GM18520 (cell line): ENCODE data around the gene LRP1.
A peak's percentile ranks its signal among the peaks of the same experiment; 100 is the strongest.

Experiments used
- ATAC-seq: cut with Tn5 transposase; IDR thresholded peaks from one replicate; pipeline ENCODE4 v1.9.1; 2021; ENCODE audit not compliant: unreplicated experiment

Gene LRP1

DNA sequence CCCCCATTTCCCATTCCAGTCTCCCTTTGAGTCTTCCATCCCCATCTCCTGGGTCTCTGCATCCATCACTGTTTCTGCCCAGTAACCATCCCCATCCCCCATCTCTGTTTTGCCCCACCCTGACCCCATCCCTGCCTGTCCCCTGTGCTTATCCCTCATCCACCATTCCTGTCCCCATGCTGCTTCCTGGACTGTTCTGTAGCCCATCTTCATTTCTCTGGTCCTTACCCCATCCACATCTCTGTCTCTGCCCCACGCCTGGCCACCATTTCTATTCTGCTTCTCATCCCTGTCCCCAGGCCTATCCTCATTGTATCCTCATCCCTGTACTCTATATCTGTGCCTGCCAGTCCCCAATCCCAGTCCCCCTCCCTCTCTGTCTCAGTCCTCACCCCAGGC, 92.5 kb downstream of the LRP1 start:
- ATAC-seq = no peak

DNA sequence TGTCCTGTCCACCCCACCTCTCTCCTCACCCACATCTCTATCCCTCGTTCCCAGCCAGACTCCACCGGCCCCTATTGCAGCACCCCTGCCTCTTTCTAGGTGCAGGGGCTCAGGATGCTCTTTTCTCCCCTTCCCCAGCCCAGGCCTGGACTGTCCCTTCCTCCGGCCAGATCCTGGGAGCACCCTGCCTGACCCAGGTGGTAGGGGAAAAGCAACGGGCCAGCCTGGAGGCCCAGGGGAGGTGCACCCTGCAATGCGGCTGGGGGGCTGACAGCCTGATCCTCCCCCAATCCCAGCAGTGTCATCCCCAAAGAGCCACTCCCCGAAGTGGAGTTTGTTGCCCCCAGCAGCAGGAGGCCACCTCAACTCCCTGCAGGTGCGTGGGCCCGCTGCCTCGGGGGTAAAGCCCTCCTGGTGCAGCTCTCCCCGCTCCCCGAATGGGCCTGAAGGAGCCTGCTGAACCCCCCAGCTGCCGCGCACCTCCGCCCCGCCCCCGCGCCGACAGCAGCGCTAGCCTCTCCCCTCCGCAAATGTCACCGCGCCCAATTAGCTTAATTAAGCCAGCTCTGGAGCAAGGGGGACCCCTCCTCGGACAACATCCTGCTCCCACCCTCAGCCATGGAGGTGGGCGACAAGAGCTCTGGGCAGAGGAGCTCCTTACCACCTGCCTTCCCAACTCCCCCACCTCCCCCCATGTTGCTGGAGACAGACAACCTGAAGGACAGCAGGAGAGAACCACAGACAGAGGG, 93.1 kb downstream of the LRP1 start:
- no peak for ATAC-seq

DNA sequence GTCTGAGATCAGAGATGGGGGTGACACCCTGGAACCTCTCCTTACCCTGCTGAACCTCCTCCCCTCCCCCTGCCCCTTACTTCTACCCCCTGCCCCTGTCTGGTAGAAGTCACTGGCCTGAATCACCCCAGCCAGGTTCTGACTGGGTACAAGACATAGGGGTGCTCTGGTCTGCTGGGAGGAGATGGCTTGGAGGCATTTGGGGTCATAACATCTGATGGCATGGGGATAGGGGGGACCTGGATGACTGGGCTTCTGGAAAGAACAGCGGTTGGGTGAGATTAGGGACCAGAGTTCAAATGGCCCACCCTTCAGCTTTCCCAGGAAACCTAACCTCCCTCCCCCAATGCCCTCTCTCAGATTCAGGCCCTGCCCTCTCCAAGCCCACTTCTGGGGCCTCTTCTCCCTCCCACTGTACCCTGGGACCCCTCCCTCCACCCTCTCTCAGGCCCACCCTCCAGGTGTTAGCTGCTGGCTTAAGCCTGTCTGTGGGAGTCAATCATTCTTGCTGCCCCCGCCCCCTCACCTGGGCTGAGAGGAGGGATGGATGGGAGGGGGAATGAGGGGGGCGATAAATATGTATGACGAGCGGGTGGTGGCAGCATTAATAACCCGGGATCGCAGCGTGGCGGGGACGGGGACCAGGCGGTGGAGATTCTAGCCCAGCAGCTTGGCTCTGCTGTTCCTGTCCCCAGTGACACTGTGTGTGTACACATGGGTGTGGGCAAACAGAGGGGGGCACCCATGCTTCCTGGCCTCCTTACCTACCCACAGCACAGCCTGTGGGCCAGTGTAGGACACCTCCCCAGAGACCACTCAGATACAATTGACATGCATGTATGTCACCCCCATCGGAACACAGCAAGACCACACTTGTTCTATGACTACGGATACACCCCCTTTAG, 94.3 kb downstream of the LRP1 start:
- no peak for ATAC-seq

DNA sequence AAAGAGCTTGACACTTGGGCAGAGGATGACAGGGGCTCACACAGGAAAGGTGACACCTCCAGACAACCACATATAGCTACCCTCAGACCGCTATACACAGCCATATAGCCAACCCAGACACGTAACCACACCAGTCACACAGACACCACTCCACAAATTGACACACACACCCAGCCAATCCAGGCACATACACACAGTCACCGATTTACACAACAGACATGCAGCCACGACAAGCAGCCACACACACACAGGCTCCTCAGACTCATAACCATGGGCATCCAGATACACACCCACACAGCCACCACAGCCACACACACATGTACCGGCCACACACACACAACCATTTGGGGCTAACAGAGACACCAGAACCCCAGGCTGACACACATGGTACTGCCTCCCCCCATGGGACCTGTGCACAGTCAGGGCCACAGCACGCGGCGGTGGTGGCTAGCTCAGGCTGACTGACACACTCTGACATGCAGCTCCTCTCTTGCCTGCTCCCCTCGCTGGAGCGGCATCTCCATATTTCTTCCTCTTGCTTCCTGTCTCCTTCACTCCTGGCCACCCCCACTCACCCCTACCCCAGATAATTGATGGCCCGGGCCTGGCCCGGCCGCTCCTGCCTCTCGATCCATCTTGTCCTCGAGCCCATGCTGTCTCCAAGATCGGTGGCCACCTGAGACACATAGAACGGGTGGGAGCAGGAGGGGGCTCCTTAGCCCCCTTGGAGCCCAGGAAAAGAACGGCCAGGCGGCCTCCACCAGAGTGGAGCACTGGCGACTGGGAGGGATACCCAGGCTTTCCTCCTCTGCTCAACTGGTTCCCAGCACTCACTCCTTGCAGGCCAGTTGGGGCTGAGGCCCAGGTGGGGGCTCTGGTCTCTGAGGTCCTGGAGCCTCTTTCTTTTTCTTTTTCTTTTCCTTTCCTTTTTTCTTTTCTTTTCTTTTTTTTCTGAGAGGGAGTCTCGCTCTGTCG, 95.2 kb downstream of the LRP1 start:
- ATAC-seq = no peak

DNA sequence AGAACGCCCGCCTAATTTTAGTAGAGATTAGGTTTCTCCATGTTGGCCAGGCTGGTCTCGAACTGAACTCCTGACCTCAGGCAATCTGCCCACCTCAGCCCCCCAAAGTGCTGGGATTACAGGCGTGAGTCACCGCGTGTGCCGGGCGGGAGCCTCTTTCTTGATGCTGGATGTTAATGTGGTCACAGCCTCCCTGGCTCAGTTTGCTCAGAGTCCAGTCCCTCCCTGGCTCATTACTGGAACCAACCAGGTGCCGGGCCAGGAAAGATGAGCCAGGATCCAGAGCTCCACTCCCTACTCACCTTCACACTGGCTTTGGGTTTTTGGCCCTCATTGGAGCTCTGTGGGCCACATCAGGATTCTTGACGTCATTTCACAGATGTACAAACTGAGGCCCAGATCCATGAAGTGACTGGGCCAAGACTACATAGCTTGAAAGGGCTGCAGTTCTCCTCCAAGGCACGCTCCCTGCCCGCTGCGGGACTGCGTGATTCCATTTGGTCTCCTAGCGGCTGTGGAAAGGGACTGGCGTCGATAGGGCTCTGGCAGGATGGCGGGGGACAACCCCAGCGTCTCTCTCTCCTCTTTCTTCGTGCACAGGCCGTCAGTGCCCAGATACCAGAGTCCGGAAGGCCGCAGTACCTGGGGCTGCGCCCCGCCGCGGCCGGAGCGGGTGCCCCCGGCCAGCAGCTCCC, 96.1 kb downstream of the LRP1 start:
- ATAC-seq = no peak

DNA sequence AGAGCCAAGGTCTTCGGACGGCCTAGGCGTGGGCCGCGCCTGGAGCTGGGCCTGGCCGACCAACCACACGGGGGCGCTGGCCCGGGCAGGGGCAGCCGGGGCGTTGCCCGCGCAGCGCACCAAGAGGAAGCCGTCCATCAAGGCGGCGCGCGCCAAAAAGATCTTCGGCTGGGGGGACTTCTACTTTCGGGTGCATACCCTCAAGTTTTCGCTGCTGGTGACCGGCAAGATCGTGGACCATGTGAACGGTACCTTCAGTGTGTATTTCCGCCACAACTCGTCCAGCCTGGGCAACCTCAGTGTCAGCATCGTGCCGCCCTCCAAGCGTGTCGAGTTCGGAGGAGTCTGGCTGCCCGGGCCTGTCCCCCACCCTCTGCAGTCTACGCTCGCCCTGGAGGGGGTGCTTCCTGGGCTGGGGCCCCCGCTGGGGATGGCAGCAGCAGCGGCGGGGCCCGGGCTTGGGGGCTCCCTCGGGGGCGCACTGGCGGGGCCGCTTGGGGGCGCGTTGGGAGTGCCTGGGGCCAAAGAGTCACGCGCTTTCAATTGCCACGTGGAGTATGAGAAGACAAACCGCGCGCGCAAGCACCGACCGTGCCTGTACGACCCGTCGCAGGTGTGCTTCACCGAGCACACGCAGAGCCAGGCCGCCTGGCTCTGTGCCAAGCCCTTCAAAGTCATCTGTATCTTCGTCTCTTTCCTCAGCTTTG, 96.8 kb downstream of the LRP1 start:
- ATAC-seq = peak; percentile 32

DNA sequence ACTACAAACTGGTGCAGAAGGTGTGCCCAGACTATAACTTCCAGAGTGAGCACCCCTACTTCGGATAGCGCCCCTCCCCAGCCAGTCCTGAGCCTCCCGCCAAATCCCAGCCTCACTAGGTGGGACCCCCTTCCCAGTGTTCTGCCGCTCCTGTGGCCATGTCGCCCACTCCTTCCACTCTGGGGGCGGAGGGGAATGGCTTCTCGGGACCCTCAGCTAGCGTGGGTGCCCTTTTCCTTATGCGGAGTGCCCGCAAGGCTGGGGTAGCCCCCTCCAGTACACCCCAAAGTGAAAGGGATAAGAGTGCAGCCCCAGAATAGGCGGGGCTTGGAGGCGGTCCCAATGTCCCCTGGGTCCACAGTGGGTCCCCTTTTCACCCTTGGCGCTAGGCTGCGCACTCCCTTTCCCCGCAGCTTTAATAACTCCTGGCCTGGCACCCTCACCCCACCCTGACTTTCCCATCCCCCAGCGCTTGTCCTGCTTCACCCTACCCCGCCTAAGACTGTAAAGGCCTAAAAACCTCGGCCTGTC, 97.5 kb downstream of the LRP1 start:
- ATAC-seq = no peak

DNA sequence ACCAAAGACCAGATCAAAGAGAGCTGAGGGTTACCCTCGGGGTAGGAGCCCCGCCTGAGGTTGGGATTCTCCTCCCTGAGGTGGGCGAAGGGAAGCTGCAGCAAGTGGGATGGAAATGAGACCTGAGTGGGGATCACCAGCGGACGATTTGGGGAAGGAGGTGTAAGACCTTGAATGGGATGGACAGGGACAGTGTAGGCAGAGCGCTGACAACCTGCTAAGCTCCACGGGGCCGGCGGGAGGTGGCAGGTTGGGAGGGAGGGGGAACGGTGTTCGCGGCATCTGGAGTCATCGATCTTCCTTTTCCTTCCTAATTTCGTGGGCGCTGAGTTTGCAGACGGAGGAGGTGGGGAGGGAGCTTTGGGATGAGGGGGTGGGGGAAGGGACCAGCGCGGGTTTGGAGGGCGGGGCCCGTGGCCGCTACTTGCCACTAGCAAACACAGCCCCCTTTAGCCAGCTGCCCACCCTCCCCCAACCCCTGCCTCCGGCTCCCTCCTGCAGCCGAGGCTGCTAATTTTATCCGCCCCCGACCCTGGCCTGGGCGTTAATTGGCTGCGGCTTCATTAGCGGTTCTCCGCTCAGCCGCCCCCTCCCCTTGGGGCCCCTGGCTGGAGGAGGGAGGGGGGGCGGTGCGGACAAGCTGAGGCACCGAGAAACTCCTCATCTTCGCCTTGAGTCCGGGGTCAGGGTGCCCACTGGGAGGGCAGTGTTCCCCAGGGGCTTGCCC, 98.5 kb downstream of the LRP1 start:
- ATAC-seq = no peak

DNA sequence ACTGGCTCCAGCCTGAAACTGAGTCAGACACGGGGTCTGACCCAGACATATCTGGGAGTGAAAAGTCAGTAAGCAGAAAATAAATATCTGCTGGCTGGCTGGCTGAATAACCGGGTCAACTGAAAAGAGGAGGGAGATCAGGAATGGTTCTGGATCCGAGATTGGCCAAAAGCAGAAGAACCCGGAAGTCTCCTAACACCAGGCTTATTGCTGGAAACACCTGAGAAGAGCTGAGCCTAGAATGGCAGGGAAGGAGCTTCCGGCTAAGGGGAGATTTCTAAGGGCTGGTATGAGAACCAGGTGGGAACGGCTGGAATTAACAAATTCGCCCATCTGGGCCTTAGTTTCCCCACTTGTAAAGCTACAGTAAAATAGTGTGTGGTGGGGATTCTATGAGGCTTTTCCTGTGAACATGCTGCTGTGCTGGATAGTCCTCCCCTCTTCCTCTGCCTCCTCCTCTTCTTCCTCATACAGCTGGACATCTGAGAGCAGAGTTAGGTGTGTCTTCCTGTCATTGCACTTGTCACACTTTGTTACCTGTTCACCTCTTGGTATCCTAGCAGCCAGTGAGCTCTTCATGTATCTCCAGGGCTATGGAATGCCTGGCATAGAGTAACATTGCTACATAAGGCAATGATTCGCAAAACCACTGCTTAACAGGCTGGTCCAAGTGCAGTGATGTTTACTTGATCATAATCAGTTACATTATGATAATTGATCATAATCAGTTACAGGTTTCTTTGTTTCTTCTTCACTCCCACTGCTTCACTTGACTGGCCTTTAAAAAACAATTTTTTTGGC, 99.2 kb downstream of the LRP1 start:
- no peak for ATAC-seq

DNA sequence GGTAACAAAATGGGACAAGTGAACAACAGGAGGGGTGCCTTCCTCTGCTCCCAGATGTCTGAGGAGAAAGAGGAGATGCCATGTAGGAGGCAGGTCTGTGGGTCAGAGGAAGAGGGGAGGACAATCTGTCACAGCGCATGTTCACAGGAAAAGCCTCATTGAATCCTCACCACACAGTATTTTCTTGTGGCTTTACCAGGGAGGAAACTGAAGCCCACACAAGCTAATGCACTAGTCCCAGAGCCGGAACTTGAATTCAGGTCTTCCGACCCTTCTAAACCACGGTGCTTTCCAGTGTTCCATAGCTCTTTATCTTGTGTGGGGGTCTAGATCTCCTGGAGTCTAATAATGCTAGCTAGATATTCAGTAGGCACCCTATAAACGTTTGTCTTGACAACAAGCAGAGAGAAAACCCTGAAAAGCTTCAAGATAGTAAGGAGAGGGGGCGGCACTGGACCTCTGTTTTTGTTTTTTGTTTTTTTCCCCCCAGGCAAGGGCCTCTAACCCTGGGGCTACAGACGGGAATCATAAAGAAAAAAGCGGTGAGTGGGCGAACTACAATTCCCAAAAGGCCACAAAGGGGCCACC, 100.9 kb downstream of the LRP1 start:
- ATAC-seq = no peak

DNA sequence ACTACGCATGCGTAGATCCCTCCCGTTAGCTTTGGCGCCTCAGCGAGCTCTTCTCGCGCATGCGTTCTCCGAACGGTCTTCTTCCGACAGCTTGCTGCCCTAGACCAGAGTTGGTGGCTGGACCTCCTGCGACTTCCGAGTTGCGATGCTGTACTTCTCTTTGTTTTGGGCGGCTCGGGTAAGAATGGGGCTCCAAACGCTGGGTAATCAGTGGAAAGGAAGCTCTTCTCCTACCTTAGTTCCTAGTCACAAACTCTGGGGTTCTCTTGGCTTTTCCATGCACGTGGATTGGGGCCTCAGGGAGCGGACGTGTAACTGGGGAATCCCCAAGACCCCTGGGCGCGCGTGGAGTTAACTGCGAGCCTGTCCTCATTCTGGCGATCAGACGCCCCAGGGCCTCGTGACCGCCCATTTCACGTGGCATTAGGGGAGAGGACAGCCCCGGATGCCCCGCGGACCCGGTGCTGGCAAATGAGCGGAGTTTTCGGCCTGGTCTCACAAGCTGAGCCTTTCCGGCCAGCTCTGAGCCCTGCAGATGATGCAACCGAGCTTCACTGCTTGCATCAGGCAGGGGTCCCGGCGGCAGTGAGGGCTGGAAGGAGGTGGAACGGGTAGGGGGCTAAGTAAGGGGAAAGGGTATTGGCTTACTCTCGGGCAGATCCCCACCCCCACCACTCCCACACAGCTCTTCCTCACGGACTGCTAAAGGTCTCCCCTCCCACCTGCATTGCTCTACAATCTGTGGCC, 101.5 kb downstream of the LRP1 start, which contains the start of gene SHMT2:
TSS of gene SHMT2 (plus strand) at position 78 of the 747 bp plus-strand sequence. CDS start at position 146, 68 bp downstream.
- ATAC-seq = peak; percentile 58

DNA sequence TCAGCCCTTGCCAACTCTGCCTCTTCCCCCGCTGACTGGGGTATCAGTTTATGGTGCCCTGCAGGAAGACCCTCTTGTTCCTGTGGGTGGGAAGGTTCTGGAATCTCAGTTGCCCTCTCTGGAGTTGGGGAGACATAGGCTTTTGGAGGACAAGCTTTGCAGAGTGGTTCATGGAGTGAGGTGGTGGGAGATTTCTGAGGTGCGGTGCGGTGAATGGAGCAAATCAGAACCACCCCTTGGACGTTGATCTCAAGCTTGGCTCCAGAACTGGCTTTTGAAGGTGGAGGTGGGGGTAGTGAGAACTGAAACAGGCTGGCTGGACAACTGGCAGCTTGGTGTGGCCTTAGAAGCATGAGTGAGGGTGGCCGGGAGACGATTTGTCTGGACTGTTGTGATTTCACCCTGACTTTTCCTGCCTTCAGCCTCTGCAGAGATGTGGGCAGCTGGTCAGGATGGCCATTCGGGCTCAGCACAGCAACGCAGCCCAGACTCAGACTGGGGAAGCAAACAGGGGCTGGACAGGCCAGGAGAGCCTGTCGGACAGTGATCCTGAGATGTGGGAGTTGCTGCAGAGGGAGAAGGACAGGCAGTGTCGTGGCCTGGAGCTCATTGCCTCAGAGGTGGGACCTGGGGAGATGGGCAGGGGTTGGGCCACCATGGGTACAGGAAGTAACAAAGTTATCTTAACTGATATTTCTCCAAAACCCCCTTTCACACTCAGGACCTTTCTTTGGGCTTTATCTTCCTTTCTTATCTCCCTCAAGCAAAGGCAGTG, 102.3 kb downstream of the LRP1 start:
- no peak for ATAC-seq

DNA sequence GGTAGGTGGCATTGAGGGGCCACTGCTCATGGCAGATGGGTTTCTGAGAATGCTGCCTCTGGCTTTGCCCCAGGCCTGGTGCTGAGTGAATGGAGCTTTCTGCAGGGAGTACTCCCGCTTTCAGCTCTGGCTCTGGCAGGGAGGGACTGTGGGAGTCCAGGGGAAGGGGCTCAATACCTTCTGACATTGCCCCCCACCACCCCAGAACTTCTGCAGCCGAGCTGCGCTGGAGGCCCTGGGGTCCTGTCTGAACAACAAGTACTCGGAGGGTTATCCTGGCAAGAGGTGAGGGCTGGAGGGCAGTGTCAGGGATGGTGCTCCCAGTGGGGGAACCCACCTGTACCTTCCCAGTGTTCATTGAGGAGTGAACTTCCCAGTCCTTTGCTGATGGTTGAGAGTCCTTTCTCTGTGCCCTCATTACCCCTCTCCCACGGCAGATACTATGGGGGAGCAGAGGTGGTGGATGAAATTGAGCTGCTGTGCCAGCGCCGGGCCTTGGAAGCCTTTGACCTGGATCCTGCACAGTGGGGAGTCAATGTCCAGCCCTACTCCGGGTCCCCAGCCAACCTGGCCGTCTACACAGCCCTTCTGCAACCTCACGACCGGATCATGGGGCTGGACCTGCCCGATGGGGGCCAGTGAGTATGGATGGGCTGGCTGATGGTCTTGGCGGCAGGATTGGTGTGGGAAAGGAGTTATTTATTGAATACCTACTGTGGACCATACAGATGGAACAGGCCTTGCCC, 103.2 kb downstream of the LRP1 start:
- ATAC-seq = no peak

DNA sequence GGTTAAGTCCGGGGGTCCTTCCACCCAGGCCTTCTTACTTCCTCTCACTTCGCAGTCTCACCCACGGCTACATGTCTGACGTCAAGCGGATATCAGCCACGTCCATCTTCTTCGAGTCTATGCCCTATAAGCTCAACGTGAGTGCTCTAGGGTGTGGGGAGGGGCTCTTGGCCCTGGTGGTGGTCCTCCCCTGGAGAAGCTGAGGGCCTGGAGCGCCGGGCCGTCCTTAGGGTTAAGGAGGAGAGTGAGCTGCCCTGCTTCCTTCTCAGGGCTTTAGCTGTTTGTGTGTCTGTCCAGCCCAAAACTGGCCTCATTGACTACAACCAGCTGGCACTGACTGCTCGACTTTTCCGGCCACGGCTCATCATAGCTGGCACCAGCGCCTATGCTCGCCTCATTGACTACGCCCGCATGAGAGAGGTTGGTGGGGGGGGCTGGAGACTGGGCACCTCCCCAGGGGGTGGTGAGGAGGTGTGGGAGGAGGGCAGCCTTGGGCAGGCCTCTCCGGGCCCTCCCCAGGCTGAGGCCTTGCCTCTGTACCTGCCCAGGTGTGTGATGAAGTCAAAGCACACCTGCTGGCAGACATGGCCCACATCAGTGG, 104.0 kb downstream of the LRP1 start:
- no peak for ATAC-seq
